Measurements from ENCODE around the gene CAPZA1.

GRCh38 chr1:112638110-112638428, 18.4 kb downstream of the CAPZA1 start:
- no peak for TF ChIP-seq CTCF (IDR thresholded peaks at IDR 0.05; ENCODE audit: insufficient read depth, low read depth, low read length)
- TF ChIP-seq EZH2 (IDR thresholded peaks at IDR 0.05; ENCODE audit: insufficient read depth, low read length): no peak
